ENCODE results near the gene KANSL3.

The KANSL3 gene

DNA sequence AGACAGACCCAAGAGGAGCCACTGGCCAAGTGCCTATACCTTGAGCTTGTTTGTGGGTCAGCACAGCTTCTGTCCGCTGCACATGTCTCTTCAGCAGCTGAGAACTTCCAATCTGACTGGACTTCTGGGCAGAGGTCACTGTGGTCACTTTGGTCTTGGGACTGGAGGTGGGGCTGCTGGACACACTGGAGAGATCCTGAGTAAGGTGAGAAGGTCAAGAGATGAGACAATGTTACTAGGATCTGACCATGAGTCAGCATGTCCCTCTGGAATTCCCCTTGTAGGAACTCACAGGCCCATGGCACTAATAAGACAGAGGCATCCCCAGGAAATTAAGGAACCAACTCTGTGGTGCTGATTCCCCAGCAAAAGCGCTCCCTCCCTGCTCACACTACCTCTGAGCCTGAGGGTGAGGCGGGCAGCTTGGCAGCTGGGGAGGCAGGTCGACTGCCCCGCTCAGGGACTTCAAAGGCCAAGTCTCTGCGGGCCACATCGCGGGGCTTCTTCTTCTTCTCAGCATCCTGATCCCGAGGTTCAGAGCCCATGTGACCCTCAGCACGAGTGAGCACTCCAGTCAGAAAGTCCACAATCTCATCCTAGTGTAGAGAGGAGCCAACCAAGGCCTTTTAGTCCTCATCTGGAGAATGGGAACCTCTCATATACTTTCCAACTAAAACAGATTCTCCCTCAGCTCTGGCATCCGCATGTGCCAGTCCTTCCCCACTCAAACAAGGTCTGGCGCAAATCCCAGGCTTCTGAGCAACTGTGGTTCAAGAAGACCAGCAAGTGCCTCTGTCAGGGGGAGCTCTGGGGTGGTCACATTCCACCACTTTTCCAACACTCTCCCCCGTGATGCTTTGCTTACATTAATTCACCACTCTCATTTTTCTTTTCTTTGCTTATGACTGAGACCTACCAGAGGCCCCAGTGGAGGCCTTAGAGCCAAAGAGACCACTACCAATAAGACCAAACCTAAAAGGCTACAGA is 29.4 kb downstream of the KANSL3 start:
- no peak for DNase-seq (ENCODE audit: low read depth in 1 of 2, low spot score in 1 of 2)

GRCh38 chr2:96604104-96604503 is 34.0 kb downstream of the KANSL3 start:
- DNase-seq (ENCODE audit: low read depth in 1 of 2, low spot score in 1 of 2), result no peak

- no peak for DNase-seq (ENCODE audit: low read depth in 1 of 2, low spot score in 1 of 2)
Measured at GRCh38 chr2:96602330-96602823, 35.7 kb downstream of the KANSL3 start.

DNA sequence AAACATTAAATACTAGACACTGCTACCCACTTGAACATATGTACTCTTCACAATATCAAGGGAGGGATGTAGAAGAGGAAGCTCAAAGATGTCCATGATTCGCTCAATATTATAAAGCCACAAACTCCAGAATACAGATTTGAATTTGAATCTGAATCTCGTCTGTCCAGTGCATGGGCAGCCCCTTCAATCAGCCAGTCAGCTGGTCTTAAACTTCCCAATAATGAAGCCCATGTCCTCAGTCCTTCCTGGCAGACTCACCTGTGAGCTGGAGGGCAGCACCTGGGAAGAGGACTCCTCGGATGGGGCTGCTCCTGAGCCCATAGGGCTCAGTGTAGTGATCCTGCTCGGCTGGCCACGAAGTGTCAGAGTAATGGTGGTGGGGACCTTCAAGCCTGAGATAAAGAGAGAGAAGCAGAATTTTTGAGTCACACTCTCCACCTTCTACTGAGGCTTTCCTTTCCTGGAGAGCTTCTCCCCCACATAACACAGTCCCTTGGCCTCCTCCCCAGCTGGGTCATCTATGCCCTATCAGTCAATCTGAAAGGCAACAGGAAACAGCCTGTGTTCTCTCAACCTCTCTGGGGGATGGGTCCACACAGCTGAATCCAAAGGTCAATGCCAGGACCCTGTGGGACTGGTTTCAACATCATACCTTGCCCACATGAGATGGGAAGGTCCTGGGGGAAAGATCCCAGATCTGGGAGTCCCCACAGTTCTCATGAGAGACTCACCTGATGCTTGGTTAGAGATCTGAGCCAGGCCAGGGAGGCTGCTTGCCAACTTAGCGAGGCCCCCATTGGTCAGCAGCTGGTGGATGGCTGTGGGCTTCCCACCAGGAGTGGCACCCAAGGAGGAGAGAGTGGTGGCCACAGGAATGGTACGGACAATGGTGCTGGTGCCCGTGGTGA is 36.5 kb downstream of the KANSL3 start:
- no peak for DNase-seq (ENCODE audit: low read depth in 1 of 2, low spot score in 1 of 2)

- no peak for DNase-seq (ENCODE audit: low read depth in 1 of 2, low spot score in 1 of 2)
Measured at GRCh38 chr2:96599941-96600340, 38.2 kb downstream of the KANSL3 start.

DNA sequence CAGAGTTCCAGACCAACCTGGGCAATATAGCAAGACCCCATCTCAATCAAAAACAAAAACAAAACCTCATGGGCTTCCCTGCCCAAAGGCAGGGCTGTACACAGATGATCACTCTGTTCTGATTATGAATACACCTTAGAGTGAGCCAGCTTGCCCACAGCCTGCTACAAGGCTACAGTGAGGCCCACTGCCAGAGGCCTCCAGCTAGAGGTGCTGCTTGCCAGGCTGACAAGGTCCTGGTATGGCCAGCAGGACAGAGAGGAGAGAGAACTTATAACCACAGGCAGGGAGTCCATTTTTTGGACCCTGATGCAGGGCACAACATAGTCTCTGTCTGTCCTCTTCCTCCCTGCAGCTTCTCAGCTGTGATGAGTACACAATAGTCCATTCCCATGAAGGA is 41.5 kb downstream of the KANSL3 start:
- no peak for DNase-seq (ENCODE audit: low read depth in 1 of 2, low spot score in 1 of 2)

GRCh38 chr2:96594691-96595152 is 43.4 kb downstream of the KANSL3 start:
- no peak for DNase-seq (ENCODE audit: low read depth in 1 of 2, low spot score in 1 of 2)

DNA sequence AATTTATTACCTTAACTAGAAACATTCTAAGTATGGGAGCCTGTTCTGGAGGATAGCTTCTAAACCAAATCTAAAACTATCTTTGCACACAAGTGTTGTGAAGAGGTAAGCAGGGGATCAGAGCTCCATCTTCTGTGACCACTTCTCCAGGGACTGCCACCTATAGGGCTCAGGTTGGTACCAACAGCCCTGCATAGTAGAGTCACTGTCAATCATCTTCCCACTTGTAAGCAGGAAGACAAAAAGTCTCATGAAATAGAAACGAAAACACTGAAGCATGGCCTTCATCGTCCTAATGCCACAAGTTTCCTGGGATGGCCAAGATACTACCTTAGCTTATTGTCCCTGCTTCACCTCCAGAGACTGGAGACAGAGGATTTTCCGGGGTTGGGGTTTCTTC is 43.8 kb downstream of the KANSL3 start:
- DNase-seq (ENCODE audit: low read depth in 1 of 2, low spot score in 1 of 2), result no peak

- DNase-seq (ENCODE audit: low read depth in 1 of 2, low spot score in 1 of 2), result no peak
Measured at GRCh38 chr2:96591494-96591893, 46.6 kb downstream of the KANSL3 start.

- no peak for DNase-seq (ENCODE audit: low read depth in 1 of 2, low spot score in 1 of 2)
Measured at GRCh38 chr2:96591054-96591453, 47.1 kb downstream of the KANSL3 start.

DNA sequence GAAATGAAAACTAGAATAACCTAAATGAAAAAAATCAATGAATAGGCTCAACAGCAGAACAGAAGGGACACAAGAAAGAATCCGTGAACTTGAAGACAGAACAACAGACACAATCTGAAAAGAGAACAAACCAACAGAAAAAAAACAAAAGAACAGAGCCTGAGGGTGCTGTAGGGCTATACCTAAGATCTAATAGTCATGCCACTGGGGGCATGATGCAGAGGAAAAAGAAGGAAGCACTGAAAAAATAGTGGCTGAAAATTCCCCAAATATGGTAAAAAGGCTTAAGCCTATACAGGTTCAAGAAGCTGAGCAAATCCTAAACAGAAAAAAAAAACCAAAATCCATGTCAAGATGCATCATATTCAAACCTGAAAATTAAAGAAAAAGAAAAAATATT is 50.3 kb downstream of the KANSL3 start:
- no peak for DNase-seq (ENCODE audit: low read depth in 1 of 2, low spot score in 1 of 2)

DNA sequence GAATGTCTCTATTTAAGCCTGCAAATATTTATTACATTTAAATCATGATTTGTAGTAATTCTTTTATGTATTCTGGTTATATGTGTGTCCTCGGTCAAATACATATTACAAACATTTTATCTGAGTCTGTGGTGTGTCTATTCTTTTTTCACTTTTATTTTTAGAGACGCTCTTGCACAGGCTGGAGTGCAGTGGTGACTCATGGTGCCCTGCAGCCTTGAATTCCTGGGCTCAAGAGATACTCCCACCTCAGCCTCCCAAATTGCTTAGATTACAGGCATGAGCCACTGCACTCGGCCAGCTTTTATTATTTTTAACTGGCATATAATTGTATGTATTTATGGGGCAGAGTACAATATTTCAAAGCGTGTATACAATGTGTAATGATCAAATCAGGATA is 54.1 kb downstream of the KANSL3 start:
- DNase-seq (ENCODE audit: low read depth in 1 of 2, low spot score in 1 of 2), result no peak

DNA sequence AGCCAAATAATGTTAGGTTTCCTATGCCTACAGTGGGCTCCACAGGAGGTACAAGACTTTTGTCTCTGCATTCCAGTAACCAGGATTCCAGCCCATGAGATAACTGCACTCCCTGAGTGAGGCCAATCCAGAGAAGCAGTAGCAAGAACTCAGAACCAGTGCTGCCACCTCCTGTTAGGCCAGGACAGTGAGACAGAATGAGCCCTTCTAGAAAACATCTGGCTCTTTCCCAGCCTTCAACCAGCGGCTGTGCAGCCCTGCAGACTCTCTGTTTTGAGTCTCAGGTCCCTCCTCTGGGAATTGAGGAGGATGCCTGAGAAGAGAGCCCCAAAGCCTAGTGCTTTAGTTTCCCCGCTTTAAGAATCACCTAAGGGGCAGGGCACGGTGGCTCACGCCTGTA is 57.3 kb downstream of the KANSL3 start:
- no peak for DNase-seq (ENCODE audit: low read depth in 1 of 2, low spot score in 1 of 2)

GRCh38 chr2:96579422-96579821 is 58.7 kb downstream of the KANSL3 start:
- no peak for DNase-seq (ENCODE audit: low read depth in 1 of 2, low spot score in 1 of 2)

DNA sequence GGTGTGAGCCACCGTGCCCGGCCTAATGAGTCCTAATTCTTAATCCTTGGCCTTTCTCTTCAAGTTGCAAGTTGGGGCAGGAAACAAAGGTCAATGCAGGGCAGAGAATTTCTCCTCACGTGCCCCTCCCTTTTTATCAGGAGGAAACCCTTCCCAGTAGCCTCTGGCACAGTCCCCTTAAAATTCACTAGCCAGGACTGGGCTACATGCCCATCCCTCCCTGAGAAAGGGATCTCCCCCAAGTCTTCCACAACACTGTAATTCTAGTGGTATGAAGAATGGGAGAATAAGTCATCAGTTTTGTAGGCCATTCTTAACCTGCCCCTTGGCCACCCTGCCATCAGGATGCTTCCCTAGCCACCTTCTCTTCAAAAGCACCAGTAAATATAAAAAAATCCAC is 59.4 kb downstream of the KANSL3 start:
- no peak for DNase-seq (ENCODE audit: low read depth in 1 of 2, low spot score in 1 of 2)

DNA sequence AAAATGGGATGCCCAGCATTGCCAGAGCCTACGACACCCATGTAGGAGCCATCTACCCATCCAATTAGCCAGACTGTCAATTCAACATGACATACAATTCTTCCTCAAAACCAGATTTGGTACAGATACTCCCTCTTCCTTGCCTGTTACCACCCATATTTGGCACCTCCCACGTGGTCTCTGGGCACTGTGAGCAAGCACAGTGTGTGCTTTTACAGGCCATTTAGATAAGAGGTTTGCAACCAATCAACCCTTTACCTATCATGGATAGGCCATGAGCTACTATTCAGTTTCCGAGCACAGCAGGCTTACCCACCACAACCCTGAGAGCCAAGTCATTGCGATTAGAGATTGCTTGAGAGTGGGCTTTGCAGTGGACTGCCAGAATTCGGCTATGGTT is 60.6 kb downstream of the KANSL3 start:
- DNase-seq (ENCODE audit: low read depth in 1 of 2, low spot score in 1 of 2), result no peak

DNA sequence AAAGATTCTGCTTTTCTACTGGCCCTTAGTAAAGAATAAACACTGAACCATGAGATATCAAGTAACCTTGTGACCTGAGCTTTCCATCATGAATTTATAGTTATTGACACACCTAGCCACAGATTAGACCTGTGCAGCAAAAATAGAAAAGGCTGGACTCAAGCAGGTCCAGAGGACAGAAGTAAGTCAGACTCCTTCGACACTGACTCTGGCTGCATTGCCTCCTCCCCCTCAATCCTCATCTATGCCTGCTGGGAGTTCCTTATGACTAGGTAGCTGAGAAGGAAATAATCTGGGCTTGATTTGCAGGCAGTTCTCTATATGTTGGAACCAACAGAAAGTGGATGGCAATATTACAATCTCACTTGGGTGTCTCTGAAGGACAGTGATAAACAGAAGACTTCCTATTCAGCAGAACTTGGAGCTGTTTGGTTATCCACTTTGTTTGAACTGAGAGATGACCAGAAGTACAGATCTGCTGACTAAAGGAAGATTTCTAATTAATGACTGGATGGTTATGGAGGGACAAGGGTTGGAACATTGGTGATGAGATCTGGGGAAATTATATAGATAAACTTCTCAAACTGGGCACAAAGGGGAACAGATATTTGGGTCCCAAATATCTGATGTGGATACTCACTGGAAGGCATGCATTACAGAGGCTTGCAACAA is 62.2 kb downstream of the KANSL3 start:
- DNase-seq (ENCODE audit: low read depth in 1 of 2, low spot score in 1 of 2), result no peak

DNA sequence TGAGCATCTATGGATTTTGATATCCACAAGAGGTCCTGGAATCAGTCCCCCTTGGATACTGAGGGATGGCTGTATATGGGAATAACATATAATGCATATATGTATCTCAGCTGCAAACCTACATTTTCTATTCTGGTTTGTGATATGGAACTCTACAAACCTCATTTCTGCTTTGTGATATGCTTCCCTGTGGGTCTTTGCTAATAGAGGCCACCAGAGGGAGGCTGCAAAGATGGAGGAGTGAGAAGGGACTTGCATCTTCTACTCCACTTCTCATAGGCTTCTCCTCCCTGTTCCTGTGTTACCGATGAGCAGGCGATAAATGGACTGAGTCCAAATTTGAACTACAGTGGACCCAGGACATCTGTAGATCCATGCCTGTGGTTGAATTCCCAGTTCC is 63.7 kb downstream of the KANSL3 start:
- DNase-seq (ENCODE audit: low read depth in 1 of 2, low spot score in 1 of 2), result no peak

DNA sequence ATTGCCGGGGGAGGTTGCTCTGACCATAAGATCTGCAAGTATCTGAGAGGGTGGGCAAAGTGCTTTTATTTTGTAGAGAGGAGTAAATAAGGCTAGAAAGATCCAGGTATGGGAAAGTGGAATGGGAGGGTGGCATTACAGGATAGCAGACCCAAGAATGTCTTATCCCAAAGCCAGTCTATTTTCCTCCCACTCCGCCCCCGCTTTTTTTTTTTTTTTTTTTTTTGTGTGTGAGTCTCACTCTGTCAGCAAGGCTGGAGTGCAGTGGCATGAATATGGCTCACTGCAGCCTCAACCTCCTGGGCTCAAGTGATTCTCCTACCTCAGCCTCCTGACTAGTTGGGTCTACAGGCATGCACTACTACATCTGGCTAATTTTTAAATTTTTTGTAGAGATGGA is 70.0 kb downstream of the KANSL3 start:
- no peak for DNase-seq (ENCODE audit: low read depth in 1 of 2, low spot score in 1 of 2)

DNA sequence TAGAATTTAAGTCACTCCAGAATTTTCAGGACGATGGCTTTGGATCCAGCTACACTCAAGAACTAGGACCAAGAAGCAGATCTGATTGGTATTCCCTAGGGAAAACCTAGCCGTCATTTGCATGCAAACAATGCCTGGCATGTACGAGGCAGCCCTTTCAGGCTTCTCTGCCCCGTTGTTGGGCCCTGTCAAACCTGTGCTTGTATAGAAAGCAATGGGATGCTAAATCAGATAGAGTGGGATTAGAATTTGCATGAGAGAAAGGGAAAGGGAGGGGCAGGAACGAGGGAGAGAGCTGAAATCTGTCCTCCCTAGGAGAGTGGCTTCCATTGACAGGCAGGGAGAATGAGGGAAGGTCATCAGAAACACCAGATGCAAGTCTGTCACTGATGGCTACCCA is 73.0 kb downstream of the KANSL3 start:
- no peak for DNase-seq (ENCODE audit: low read depth in 1 of 2, low spot score in 1 of 2)

- no peak for DNase-seq (ENCODE audit: low read depth in 1 of 2, low spot score in 1 of 2)
Measured at GRCh38 chr2:96564563-96564962, 73.5 kb downstream of the KANSL3 start.

All from stimulated activated CD4-positive, alpha-beta T cell treated with anti-CD3 and anti-CD28 coated beads, Interleukin-15, amount 100 ng/mL, for 1 hour (primary cell).